DOHH2 (cell line): ENCODE measurements around the gene DSCAM.

Experiments
- CTCF ChIP-seq: fragments of 200-600 bp; sonication (generic); IDR thresholded peaks from one replicate; pipeline ENCODE4 v1.5.1; 2014; ENCODE audit warnings: antibody characterized with exemption, mild to moderate bottlenecking, low read depth, low read length; ENCODE audit not compliant: poor library complexity, severe bottlenecking
- EZH2phosphoT487 ChIP-seq: fragments of 200-600 bp; sonication (generic); IDR thresholded peaks from 2 replicates; pipeline ENCODE4 v1.6.1; 2017; ENCODE audit warnings: borderline replicate concordance, mild to moderate bottlenecking, antibody characterized with exemption, low read length, moderate library complexity, mixed read lengths

GRCh38 chr21:40472013-40472412 lies 374.9 kb downstream of the DSCAM start:
- TF ChIP-seq CTCF (no peak), EZH2phosphoT487 (no peak)
